IMR-90 (cell line): ENCODE measurements around the gene GPER1. TPM values are rescaled to one million over a fixed set of nuclear protein-coding genes. Genes with fewer than 3 reads are reported as not detected.

Experiments
- ATAC-seq: fragments of 200-7000 bp; cut with Tn5 transposase; 2 replicates; pipeline ENCODE4 v1.9.1; 2020; ENCODE audit warnings: low read depth, mild to moderate bottlenecking, moderate library complexity
- BruUV-seq: library from RNA; stranded (reverse); fragments of 400-500 nt; replicated peaks from 2 replicates; lab custom pipeline; 2021; lab: Mats Ljungman, UMichigan
- CTCF ChIA-PET: fragments of 300-600 bp; formaldehyde crosslinking; extraction: SDS; loops from one replicate; lab custom pipeline; 2021; ENCODE audit warnings: antibody characterized with exemption; lab: Yijun Ruan, JAX
- POLR2A ChIA-PET: fragments of 300-600 bp; sonication (Branson Sonifier 250); formaldehyde crosslinking; loops from one replicate; lab custom pipeline; 2022; ENCODE audit warnings: antibody characterized with exemption; ENCODE audit not compliant: unreplicated experiment; lab: Charles Lee
- DNase-seq: peaks from one replicate; pipeline ENCODE4 v3.0.0; 2013
- H2AFZ ChIP-seq: replicated peaks from 2 replicates; pipeline ENCODE3; 2013; ENCODE audit warnings: low read length, mild to moderate bottlenecking; ENCODE audit not compliant: poor library complexity
- H2AK5ac ChIP-seq: 2 replicates; pipeline ENCODE4 v1.6.1; 2013; ENCODE audit warnings: low read depth, low read length, inconsistent platforms
- H2AK9ac ChIP-seq: replicated peaks from 2 replicates; pipeline ENCODE3; 2013; ENCODE audit warnings: mild to moderate bottlenecking, low read depth, low read length, moderate library complexity; ENCODE audit not compliant: poor library complexity
- H2BK120ac ChIP-seq: 2 replicates; pipeline ENCODE4 v1.6.1; 2013; ENCODE audit warnings: low read depth, low read length, inconsistent platforms
- H2BK15ac ChIP-seq: 3 replicates; pipeline ENCODE4 v1.6.1; 2013; ENCODE audit warnings: low read depth, low read length, inconsistent platforms
- H2BK20ac ChIP-seq: 2 replicates; pipeline ENCODE4 v1.6.1; 2013; ENCODE audit warnings: low read depth, mild to moderate bottlenecking, inconsistent platforms, low read length, moderate library complexity
- H2BK5ac ChIP-seq: 2 replicates; pipeline ENCODE4 v1.6.1; 2013; ENCODE audit warnings: mild to moderate bottlenecking, low read depth, low read length, inconsistent platforms; ENCODE audit not compliant: poor library complexity, severe bottlenecking
- H3K14ac ChIP-seq: replicated peaks from 2 replicates; pipeline ENCODE4 v1.6.1; 2013; ENCODE audit warnings: low read depth, low read length, inconsistent platforms
- H3K18ac ChIP-seq: 2 replicates; pipeline ENCODE4 v1.6.1; 2013; ENCODE audit warnings: low read depth, low read length, control low read depth
- H3K23ac ChIP-seq: 2 replicates; pipeline ENCODE4 v1.6.1; 2013; ENCODE audit warnings: low read depth, low read length, inconsistent platforms
- H3K27ac ChIP-seq: 2 replicates; pipeline ENCODE4 v1.5.1; 2013; ENCODE audit warnings: mild to moderate bottlenecking, control low read depth, low read length; ENCODE audit not compliant: insufficient read depth
- H3K27me3 ChIP-seq: 2 replicates; pipeline ENCODE4 v1.6.1; 2013; ENCODE audit warnings: low read length; ENCODE audit not compliant: control insufficient read depth, insufficient read depth
- H3K36me3 ChIP-seq: 2 replicates; pipeline ENCODE4 v1.6.1; 2013; ENCODE audit warnings: low read length, mixed read lengths; ENCODE audit not compliant: control insufficient read depth, insufficient read depth
- H3K4ac ChIP-seq: 2 replicates; pipeline ENCODE4 v1.6.1; 2013; ENCODE audit warnings: low read depth, low read length, inconsistent platforms
- H3K4me1 ChIP-seq: 2 replicates; pipeline ENCODE4 v1.6.1; 2013; ENCODE audit warnings: low read length, mixed read lengths; ENCODE audit not compliant: control insufficient read depth, insufficient read depth
- H3K4me2 ChIP-seq: 2 replicates; pipeline ENCODE4 v1.6.1; 2013; ENCODE audit warnings: low read depth, mild to moderate bottlenecking, control low read depth, low read length, moderate library complexity
- H3K4me3 ChIP-seq: 2 replicates; pipeline ENCODE4 v1.5.1; 2013; ENCODE audit warnings: low read depth, mild to moderate bottlenecking, control low read depth, low read length, moderate library complexity; ENCODE audit not compliant: insufficient read depth
- H3K56ac ChIP-seq: 2 replicates; pipeline ENCODE4 v1.6.1; 2013; ENCODE audit warnings: low read length, inconsistent platforms; ENCODE audit not compliant: insufficient read depth; ENCODE audit errors: extremely low read depth
- H3K79me1 ChIP-seq, 2 experiments: 2 replicates each; pipeline ENCODE4 v1.6.1; 2013; ENCODE audit warnings: low read length in 2 of 2, inconsistent platforms in 1 of 2, low read depth in 1 of 2
- H3K9ac ChIP-seq: 2 replicates; pipeline ENCODE4 v1.6.1; 2013; ENCODE audit warnings: low read depth, low read length, control low read depth
- H3K9me1 ChIP-seq: 2 replicates; pipeline ENCODE4 v1.6.1; 2013; ENCODE audit warnings: low read length, inconsistent platforms; ENCODE audit not compliant: insufficient read depth
- H3K9me3 ChIP-seq: 2 replicates; pipeline ENCODE4 v1.6.1; 2013; ENCODE audit warnings: low read length; ENCODE audit not compliant: control insufficient read depth, insufficient read depth
- H4K20me1 ChIP-seq: 2 replicates; pipeline ENCODE4 v1.6.1; 2013; ENCODE audit warnings: low read length, inconsistent platforms; ENCODE audit not compliant: insufficient read depth
- H4K5ac ChIP-seq: 2 replicates; pipeline ENCODE4 v1.6.1; 2013; ENCODE audit warnings: mild to moderate bottlenecking, low read depth, low read length, control low read depth
- H4K8ac ChIP-seq, 2 experiments: 2 replicates each; pipeline ENCODE4 v1.6.1; 2013; ENCODE audit warnings: low read depth in 2 of 2, low read length in 2 of 2, control low read depth in 1 of 2, inconsistent platforms in 1 of 2
- H4K91ac ChIP-seq: 2 replicates; pipeline ENCODE4 v1.6.1; 2013; ENCODE audit warnings: low read depth, low read length, inconsistent platforms; ENCODE audit not compliant: insufficient read depth
- CHD1 ChIP-seq: IDR thresholded peaks from 2 replicates; pipeline ENCODE4 v1.6.1; 2012; ENCODE audit warnings: low read depth, low read length, improper control_type of control experiment
- FOS ChIP-seq: fragments of 150-350 bp; IDR thresholded peaks from 2 replicates; pipeline ENCODE4 v1.6.1; 2016; ENCODE audit warnings: low read depth, low read length
- MAFK ChIP-seq: IDR thresholded peaks from 2 replicates; pipeline ENCODE4 v1.6.1; 2012; ENCODE audit warnings: low read depth, low read length, improper control_type of control experiment
- MAZ ChIP-seq: IDR thresholded peaks from 2 replicates; pipeline ENCODE4 v1.6.1; 2012; ENCODE audit warnings: low read depth, mild to moderate bottlenecking, low read length, improper control_type of control experiment, moderate library complexity, borderline replicate concordance
- NFE2L2 ChIP-seq: fragments of 150-350 bp; IDR thresholded peaks from 2 replicates; pipeline ENCODE4 v1.6.1; 2016; ENCODE audit warnings: low read depth, mild to moderate bottlenecking, low read length
- POLR2A ChIP-seq: IDR thresholded peaks from 2 replicates; pipeline ENCODE4 v1.6.1; 2012; ENCODE audit warnings: mild to moderate bottlenecking, low read depth, low read length
- RFX5 ChIP-seq: IDR thresholded peaks from 2 replicates; pipeline ENCODE4 v1.8.0; 2012; ENCODE audit warnings: low read depth, mild to moderate bottlenecking, low read length, moderate library complexity
- SMC3 ChIP-seq: fragments of 150-350 bp; IDR thresholded peaks from 2 replicates; pipeline ENCODE4 v1.6.1; 2016; ENCODE audit warnings: low read depth, mild to moderate bottlenecking, antibody characterized with exemption, low read length, moderate library complexity
- WGBS, 2 experiments: methylation state at CpG; one replicate each; pipeline versions ENCODE4 v1.1.5 to v1.1.7; 2013; ENCODE audit warnings: missing lambda C conversion rate in 2 of 2; ENCODE audit not compliant: insufficient read length in 1 of 2; ENCODE audit errors: extremely low coverage in 2 of 2; 5-methylcytosine and 5-hydroxymethylcytosine counted together
- dilution Hi-C: fragments of 300-500 bp; cut with HindIII; formaldehyde crosslinking; loops from one replicate; pipeline ENCODE4 v1.14.3; 2018; ENCODE audit warnings: low sequenced_read_pairs; ENCODE audit not compliant: unreplicated experiment
- in situ Hi-C: fragments of 300-500 bp; cut with MboI; formaldehyde crosslinking; loops from 3 replicates; pipeline ENCODE4 v1.14.3; 2019; ENCODE audit warnings: low sequenced_read_pairs, inconsistent platforms, mixed read lengths
- intact Hi-C: fragments of 100-400 bp; cut with micrococcal nuclease; formaldehyde crosslinking; loops from 2 replicates; pipeline ENCODE4 v1.10.0; 2022
- polyA plus RNA-seq, 3 experiments: library from polyadenylated mRNA; depleted of rRNA; stranded (reverse); fragments of >200 nt; gene quantifications; 2 replicates each; pipeline ENCODE4 v1.2.3, GENCODE V29; 2012; ENCODE audit warnings: low replicate concordance in 1 of 3
- total RNA-seq: library from RNA; depleted of rRNA; stranded (reverse); fragments of >200 nt; gene quantifications from 2 replicates; pipeline ENCODE4 v1.2.3, GENCODE V29; 2012
- TF ChIP-seq, protein P1 (sequence below): conservative IDR thresholded peaks from 2 replicates; pipeline ENCODE4 v1.5.1; 2012; ENCODE audit warnings: mild to moderate bottlenecking, low read depth, low read length, improper control_type of control experiment
- TF ChIP-seq, protein P2 (sequence below): fragments of 150-350 bp; IDR thresholded peaks from 2 replicates; pipeline ENCODE4 v1.6.1; 2016; ENCODE audit warnings: low read depth, mild to moderate bottlenecking, low read length, moderate library complexity, borderline replicate concordance
- TF ChIP-seq, protein P3 (sequence below): fragments of 150-350 bp; IDR thresholded peaks from 2 replicates; pipeline ENCODE4 v1.6.1; 2017; ENCODE audit warnings: mild to moderate bottlenecking, antibody characterized with exemption, low read length, low read depth

The GPER1 gene
- total and polyA plus RNA-seq, 2 of the 4 experiments (the other 2 are of a cell fraction), result 2.0 to 5.8 TPM

DNA sequence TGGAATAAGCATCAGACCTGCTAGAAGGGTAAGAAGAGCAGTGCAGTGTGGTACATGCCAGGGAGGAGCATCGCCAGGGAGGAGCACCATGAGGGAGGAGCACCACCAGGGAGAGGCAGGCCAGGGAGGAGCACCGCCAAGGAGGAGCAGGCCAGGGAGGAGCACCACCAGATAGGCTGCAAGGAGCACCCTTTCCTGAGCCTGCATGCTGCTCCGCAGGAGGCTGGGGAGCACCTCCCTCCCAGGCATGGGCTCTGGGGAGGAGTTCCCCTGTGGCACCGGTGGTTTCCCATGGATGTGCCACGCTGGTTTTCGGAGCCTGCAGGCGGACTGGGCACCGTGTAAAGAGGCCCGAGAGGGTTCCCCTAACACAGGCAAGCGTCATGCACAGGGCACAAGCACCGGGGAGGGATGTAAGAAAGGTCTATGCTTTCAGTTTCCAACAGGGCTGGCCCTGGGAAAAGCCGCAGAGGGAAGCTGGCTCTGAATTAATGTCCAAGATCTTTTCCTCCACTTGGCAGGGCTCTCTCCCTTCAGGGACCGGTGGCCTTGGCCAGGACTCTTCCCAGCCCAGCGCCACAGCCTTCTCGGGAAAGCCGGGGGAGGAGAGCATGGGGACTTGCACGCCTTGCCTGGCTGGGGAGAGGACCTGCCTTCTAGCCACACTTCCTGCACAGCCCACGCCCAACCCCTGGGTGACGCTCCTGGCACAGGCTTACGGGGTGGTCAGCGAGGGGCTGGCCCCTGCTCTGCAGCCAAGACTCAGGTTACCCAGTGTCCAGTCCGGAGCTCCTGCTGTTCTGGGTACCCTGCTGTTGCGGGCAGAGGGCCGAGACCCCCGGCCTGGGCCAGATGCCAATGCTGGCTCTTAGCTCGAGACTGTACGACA is 11.5 kb upstream of the GPER1 start:
- no peak overlapping the region for H3K4ac ChIP-seq
- no peak overlapping the region for H2BK20ac ChIP-seq
- ChIA-PET CTCF (no interaction called here), POLR2A (no interaction called here)
- no peaks in the 10 kb centered on the region for H3K4me1 ChIP-seq
- no peak overlapping the region for H2BK120ac ChIP-seq
- WGBS, 2 experiments, result 83% methylated on average over 6 of the region's 27 CpGs; no CpG with 5 or more reads in 1 of the 2 experiments
- H2AK5ac ChIP-seq, result no peak overlapping the region
- DNase-seq (no peak), ATAC-seq (no peak)
- no peak overlapping the region for H3K27ac ChIP-seq
- peaks cover 0 to 5% of the 10 kb centered on the region in 2 experiments; a peak in 1 of 4 replicates for H3K79me1 ChIP-seq
- no peak overlapping the region for H2BK5ac ChIP-seq
- dilution Hi-C loops (no loop called here), in situ Hi-C loops (no loop called here), intact Hi-C loops (no loop called here)
- H2BK15ac ChIP-seq, result no peak overlapping the region
- peak overlapping the region; percentile 65 for H2AK9ac ChIP-seq
- no peak overlapping the region for H3K4me2 ChIP-seq
- no TSS peak for BruUV-seq
- no peak overlapping the region for H4K5ac ChIP-seq
- H4K20me1 ChIP-seq, result peaks cover 48% of the 10 kb centered on the region
- no peak overlapping the region for H2AFZ ChIP-seq
- no peaks in the 10 kb centered on the region for H3K9me3 ChIP-seq
- no peaks in the 10 kb centered on the region for H3K9me1 ChIP-seq
- H3K56ac ChIP-seq, result no peak overlapping the region
- no peaks in the 10 kb centered on the region for H3K27me3 ChIP-seq
- H4K91ac ChIP-seq, result no peak overlapping the region
- H3K18ac ChIP-seq, result no peak overlapping the region
- H3K4me3 ChIP-seq, result no peak overlapping the region
- no peak overlapping the region for H3K9ac ChIP-seq
- H3K36me3 ChIP-seq, result no peaks in the 10 kb centered on the region
- no peak overlapping the region for H3K23ac ChIP-seq
- TF ChIP-seq RFX5 (no peak), FOS (no peak), CHD1 (no peak), NFE2L2 (no peak), MAFK (no peak), MAZ (no peak), POLR2A (no peak), SMC3 (no peak)
- TF ChIP-seq, protein P1, sequence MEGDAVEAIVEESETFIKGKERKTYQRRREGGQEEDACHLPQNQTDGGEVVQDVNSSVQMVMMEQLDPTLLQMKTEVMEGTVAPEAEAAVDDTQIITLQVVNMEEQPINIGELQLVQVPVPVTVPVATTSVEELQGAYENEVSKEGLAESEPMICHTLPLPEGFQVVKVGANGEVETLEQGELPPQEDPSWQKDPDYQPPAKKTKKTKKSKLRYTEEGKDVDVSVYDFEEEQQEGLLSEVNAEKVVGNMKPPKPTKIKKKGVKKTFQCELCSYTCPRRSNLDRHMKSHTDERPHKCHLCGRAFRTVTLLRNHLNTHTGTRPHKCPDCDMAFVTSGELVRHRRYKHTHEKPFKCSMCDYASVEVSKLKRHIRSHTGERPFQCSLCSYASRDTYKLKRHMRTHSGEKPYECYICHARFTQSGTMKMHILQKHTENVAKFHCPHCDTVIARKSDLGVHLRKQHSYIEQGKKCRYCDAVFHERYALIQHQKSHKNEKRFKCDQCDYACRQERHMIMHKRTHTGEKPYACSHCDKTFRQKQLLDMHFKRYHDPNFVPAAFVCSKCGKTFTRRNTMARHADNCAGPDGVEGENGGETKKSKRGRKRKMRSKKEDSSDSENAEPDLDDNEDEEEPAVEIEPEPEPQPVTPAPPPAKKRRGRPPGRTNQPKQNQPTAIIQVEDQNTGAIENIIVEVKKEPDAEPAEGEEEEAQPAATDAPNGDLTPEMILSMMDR, result no peak
- TF ChIP-seq, protein P2, sequence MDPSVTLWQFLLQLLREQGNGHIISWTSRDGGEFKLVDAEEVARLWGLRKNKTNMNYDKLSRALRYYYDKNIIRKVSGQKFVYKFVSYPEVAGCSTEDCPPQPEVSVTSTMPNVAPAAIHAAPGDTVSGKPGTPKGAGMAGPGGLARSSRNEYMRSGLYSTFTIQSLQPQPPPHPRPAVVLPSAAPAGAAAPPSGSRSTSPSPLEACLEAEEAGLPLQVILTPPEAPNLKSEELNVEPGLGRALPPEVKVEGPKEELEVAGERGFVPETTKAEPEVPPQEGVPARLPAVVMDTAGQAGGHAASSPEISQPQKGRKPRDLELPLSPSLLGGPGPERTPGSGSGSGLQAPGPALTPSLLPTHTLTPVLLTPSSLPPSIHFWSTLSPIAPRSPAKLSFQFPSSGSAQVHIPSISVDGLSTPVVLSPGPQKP, result no peak
- TF ChIP-seq, protein P3, sequence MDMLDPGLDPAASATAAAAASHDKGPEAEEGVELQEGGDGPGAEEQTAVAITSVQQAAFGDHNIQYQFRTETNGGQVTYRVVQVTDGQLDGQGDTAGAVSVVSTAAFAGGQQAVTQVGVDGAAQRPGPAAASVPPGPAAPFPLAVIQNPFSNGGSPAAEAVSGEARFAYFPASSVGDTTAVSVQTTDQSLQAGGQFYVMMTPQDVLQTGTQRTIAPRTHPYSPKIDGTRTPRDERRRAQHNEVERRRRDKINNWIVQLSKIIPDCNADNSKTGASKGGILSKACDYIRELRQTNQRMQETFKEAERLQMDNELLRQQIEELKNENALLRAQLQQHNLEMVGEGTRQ, result no peak
- H3K14ac ChIP-seq, result no peak overlapping the region
- H4K8ac ChIP-seq, result no peak overlapping the region
